Astrocyte of the hippocampus (primary cell): ENCODE measurements around the gene NTSR2.

Source experiments
- DNase-seq: peaks from one replicate; pipeline ENCODE4 v3.0.0; 2011; ENCODE audit warnings: low read depth, low spot score

Gene NTSR2

DNA sequence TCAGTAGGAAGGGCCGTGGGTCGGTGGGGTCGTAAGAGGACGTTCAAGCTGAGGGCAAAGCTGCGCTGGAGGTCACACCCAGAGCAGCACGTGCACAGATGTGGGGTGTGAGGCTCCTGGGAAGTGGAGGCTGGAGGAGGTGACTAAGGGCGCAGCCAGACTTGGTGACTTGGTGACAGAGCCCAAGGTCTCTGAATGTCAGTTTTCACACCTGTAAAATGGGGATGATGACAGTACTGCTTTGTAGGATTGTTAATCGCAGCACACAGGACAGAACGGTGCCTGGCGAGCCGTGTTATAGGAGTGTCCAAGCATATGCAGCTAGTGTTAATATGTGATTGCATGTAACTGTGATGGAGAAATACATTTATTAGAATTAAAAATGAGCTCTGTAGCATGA is 40.8 kb downstream of the NTSR2 start:
- no peak for DNase-seq

GRCh38 chr2:11628675-11629074 is 41.3 kb downstream of the NTSR2 start:
- no peak for DNase-seq

DNA sequence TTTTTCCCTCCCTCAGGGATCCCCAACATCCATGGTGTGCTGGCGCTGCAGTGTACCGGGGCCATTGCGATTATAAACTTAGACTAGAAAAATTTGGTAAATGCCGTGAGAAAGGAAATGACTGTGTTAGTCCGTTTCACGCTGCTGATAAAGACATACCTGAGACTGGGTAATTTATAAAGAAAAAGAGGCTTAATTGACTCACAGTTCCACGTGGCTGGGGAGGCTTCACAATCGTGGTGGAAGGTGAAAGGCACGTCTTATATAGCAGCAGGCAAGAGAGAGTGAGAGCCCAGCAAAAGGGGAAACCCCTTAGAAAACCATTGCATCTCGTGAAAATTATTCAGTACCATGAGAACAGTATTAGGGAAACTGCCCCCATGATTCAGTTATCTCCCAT is 44.3 kb downstream of the NTSR2 start:
- no peak for DNase-seq

DNA sequence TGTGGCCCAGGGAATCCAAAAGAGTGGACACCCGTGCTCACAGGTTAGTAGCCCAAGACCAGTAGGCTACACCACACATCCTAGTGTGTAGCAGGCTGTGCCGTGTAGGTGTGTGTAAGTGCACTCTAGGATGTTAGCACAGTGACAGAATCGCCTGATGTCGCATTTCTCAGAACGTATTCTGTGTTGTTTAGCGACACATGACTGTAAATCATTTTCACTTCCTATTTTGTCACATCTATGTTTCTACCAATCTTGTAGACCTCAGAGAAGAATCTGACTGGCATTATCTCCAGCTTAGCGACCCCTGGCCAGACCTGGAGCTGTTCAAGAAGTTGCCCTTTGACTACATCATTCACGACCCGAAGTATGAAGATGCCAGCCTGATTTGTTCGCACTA is 45.1 kb downstream of the NTSR2 start:
- DNase-seq: no peak

GRCh38 chr2:11622611-11623010 is 47.4 kb downstream of the NTSR2 start:
- no peak for DNase-seq

DNA sequence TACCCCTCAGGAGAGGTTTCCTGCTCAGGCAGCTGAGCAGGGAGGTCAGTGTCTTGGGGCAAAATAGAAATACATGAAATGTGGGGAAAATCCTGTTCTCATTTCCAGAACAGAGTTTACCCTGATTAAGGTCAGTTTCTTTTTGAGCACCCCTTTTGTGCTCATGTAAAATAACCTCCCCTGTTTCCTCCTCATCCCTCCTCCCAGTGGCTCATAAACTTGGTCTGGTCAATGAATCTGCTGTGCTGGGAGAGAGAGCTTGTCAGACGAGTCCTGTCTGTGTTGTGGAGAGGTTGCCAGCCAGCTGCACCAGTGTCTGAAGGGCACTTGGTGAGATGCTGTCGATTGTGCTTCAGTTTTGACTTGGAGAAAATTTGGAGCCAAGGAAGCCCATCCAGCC is 48.6 kb downstream of the NTSR2 start:
- no peak for DNase-seq

DNA sequence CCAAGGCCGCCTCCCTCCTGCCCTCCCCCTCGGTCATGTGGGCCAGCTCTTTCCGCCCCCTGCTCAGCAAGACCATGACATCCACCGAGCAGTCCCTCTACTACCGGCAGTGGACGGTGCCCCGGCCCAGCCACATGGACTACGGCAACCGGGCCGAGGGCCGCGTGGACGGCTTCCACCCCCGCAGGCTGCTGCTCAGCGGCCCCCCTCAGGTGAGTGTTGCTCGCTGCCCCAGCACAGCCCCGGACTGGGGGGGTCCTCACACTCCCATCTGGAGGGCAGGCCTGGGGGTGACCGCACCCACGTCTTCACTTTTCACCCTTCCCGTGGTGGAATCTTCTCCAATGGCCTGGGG is 51.3 kb downstream of the NTSR2 start:
- DNase-seq: no peak

- no peak for DNase-seq
These were observed 51.8 kb downstream of the NTSR2 start for GRCh38 chr2:11617984-11618707.

DNA sequence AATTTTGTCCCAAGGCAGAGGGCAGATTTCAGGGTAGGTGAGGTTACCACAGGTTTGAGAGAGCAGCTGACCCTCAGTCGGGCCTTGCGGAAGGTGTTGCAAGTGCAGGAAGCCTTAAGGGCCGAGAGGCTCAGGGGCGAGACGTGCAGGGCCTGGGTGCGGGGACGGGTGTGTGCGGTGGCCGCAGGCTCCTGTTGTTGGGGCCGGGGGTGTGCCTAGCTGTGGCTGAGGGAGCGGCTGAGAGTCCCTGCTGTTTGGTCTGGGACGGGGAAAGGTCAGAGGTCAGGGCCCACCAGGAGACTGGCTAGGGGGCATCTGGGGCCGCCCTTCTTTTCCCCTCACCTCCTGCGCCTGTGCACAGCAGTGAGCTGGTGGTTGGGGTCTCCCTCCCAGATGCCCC is 52.5 kb downstream of the NTSR2 start:
- no peak for DNase-seq

DNA sequence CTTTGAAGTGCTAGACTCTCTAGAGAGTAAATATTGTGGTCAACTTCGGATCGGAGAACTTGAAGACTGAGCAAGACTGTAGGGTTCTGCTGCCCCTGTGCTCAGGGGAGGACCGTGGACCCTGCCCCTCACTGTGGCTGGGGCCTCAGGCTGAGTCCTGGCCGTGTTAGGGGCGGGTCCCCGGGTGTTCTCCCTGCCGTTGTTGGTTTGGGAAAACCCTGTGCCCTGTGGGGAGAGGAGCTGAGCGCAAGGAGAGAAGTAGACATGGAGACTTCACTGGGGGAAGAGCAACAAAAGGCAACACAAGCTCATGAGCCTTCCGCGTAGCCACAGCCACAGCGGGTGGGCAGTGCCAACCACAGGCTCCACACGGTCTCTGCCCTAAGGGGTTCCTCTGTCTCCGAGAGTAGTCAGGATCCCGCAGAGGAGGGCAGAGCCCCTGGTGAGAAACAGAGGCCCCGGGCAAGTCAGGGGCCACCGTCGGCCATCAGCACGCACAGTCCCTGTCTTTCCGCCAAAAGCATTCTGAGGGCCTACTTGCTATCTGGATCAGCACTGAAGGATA is 53.1 kb downstream of the NTSR2 start:
- no peak for DNase-seq

DNA sequence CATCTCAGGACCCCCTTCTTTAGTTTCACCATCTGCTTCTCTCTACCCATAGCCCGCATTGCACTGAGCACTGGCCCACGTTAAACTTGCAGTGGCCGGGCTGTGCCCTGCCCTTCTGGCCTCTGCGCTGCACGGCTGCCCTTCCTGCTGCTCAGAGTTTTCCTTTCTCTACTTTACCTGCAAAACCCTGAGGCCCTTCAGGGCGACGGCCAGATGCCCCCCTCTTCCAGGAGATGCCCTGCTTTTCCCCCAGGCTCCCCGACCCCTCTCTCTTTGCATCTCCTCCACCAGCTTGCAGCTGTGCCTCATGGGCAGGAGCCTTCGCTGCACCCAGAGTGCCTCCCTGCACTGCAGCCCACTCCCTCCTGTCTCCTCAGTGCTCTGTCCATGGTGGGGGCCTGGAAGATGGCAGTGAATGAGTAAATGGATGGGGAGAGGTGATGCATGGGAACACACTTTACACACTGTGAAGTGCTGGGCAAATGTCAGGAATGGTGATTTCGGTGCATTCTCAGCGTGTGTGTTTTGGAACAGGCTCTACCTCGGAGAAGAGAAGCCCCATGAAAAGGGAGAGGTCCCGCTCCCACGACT is 53.8 kb downstream of the NTSR2 start:
- DNase-seq: no peak

- no peak for DNase-seq
These were observed 54.8 kb downstream of the NTSR2 start for GRCh38 chr2:11615209-11615608.

- no peak for DNase-seq
These were observed 56.7 kb downstream of the NTSR2 start for GRCh38 chr2:11613297-11613696.

GRCh38 chr2:11612553-11613215 is 57.3 kb downstream of the NTSR2 start:
- DNase-seq: no peak

GRCh38 chr2:11611251-11611650 is 58.7 kb downstream of the NTSR2 start:
- DNase-seq: no peak

- DNase-seq: no peak
These were observed 59.3 kb downstream of the NTSR2 start for GRCh38 chr2:11610624-11611242.
